ENCODE data around the gene MRPS25.

DNA sequence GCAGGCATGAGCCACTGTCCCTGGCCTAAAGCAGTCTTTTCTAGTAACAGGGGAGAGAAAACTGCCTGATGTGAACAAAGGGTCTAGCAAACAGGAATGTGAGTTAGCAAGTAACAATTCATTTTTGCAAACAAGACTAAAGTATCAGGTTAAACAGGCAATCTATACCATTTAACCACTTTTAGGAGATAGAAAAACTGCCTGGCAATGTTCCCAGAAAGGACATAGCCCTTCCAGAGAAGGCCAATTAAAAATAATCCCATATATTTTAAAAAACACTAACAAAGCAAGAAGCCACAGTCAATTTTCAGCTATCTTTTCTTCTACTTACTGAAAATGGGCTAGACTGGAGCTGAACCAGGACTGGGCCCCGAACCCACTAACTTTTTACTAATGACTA lies 27.6 kb upstream of the MRPS25 start:
- TF ChIP-seq CTCF (IDR thresholded peaks at IDR 0.05; ENCODE audit: poor library complexity) = no peak
- TF ChIP-seq EZH2 (IDR thresholded peaks at IDR 0.05; ENCODE audit: borderline replicate concordance) = no peak
- TF ChIP-seq EZH2phosphoT487 (IDR thresholded peaks at IDR 0.05; ENCODE audit: low read depth, severe bottlenecking, unreplicated experiment) = no peak
